ENCODE results near the gene ANXA7. TPM values are rescaled to one million over a fixed set of nuclear protein-coding genes. Genes with fewer than 3 reads are reported as not detected.

ANXA7 gene
- total and polyA plus RNA-seq, 2 donors (not counting 3 experiments of a cell fraction or from before 2014, with no cell fraction given) = 56.5 to 81.6 TPM

DNA sequence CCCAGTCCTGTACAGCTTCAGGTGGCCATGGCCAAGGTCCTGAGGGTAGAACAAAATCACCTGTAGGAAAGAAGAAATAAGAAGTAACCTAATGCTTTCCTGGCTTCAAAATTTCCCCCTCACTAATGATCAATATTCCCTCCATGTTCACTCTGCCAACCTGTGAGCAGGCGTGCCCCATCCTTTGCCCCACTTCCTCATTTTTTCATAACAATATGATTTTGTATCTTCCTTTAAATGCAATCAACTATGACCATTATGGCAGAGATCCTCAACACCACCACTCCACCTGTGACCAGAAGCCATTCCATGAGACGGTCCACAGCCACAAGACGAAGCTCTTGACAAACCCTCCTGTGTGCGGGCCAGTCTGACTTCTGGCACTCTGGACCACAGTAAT lies 12.5 kb upstream of the ANXA7 start:
- Histone ChIP-seq H3K79me2 (ENCODE audit: control insufficient read depth, insufficient read depth, low read length) (no peaks in the 10 kb centered on the region), H4K20me1 (replicated peaks; ENCODE audit: control insufficient read depth, extremely low read depth, insufficient read depth, low read length) (no peaks in the 10 kb centered on the region), H3K27me3 (ENCODE audit: control insufficient read depth in 2 of 2, insufficient read depth in 2 of 2, low read length in 2 of 2) (no peaks in the 10 kb centered on the region), H3K9ac (replicated peaks; ENCODE audit: extremely low read depth, insufficient read depth, low read length) (no peak overlapping the region), H3K4me3 (replicated peaks in 1 of 3; ENCODE audit: insufficient read depth in 1 of 3, low read depth in 1 of 3, low read length in 3 of 3) (no peak overlapping the region), H3K27ac (ENCODE audit: insufficient read depth, low read depth, low read length) (no peak overlapping the region), H3K4me1 (ENCODE audit: control insufficient read depth, extremely low read depth, insufficient read depth, low read length) (no peaks in the 10 kb centered on the region), H3K36me3 (ENCODE audit: control insufficient read depth in 2 of 2, extremely low read depth in 1 of 2, insufficient read depth in 2 of 2, low read length in 2 of 2) (peaks cover 7 to 25% of the 10 kb centered on the region in 2 experiments), H3K9me3 (replicated peaks; ENCODE audit: control insufficient read depth, insufficient read depth, low read length) (no peaks in the 10 kb centered on the region), H2AFZ (ENCODE audit: low read depth, low read length) (no peak overlapping the region), H3K9me1 (replicated peaks; ENCODE audit: control insufficient read depth, extremely low read depth, insufficient read depth, low read length) (no peaks in the 10 kb centered on the region), H3K4me2 (ENCODE audit: insufficient read depth, low read length) (no peak overlapping the region)
- no peak for FAIRE-seq
- intact Hi-C loops (cut with micrococcal nuclease) = no loop called here
- TF ChIP-seq, protein P1, sequence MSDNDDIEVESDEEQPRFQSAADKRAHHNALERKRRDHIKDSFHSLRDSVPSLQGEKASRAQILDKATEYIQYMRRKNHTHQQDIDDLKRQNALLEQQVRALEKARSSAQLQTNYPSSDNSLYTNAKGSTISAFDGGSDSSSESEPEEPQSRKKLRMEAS (IDR thresholded peaks at IDR 0.05; ENCODE audit: insufficient read depth, insufficient read length) = no peak
- TF ChIP-seq FOS (IDR thresholded peaks at IDR 0.05; ENCODE audit: borderline replicate concordance, insufficient read depth, low read length) (no peak), POLR2A (IDR thresholded peaks at IDR 0.05; ENCODE audit: low read depth, low read length) (no peak), POLR2AphosphoS5 (IDR thresholded peaks at IDR 0.05; ENCODE audit: insufficient read depth, low read depth, low read length) (no peak), GATA2 (IDR thresholded peaks at IDR 0.05; ENCODE audit: insufficient read depth, insufficient read length, low read depth, low read length) (no peak), JUN (IDR thresholded peaks at IDR 0.05; ENCODE audit: borderline replicate concordance, insufficient read depth, insufficient read length, low read depth) (no peak), MYC (IDR thresholded peaks at IDR 0.05; ENCODE audit: low read depth, low read length) (no peak), EZH2 (IDR thresholded peaks at IDR 0.05; ENCODE audit: borderline replicate concordance, low read depth, low read length, severe bottlenecking) (no peak)
- TF ChIP-seq, protein P2, sequence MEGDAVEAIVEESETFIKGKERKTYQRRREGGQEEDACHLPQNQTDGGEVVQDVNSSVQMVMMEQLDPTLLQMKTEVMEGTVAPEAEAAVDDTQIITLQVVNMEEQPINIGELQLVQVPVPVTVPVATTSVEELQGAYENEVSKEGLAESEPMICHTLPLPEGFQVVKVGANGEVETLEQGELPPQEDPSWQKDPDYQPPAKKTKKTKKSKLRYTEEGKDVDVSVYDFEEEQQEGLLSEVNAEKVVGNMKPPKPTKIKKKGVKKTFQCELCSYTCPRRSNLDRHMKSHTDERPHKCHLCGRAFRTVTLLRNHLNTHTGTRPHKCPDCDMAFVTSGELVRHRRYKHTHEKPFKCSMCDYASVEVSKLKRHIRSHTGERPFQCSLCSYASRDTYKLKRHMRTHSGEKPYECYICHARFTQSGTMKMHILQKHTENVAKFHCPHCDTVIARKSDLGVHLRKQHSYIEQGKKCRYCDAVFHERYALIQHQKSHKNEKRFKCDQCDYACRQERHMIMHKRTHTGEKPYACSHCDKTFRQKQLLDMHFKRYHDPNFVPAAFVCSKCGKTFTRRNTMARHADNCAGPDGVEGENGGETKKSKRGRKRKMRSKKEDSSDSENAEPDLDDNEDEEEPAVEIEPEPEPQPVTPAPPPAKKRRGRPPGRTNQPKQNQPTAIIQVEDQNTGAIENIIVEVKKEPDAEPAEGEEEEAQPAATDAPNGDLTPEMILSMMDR (IDR thresholded peaks at IDR 0.05; ENCODE audit: extremely low read depth in 1 of 2, insufficient read depth in 1 of 2, low read depth in 1 of 2, low read length in 2 of 2) = no peak
- no TSS peak for BruUV-seq (replicated peaks)
- dilution Hi-C loops (cut with MboI; ENCODE audit: extremely low pct_ligation_motif_present, low sequenced_read_pairs) = no loop called here
- ChIA-PET CTCF (no interaction called here), POLR2A (no interaction called here)
- DNase-seq (ENCODE audit: low read depth, low spot score) = no peak

Data from endothelial cell of umbilical vein (primary cell).